Panc1 (cell line): ENCODE results near the gene MYEF2.

Source experiments
- CTCF ChIP-seq: fragments of 450-650 bp; IDR thresholded peaks from 2 replicates; pipeline ENCODE4 v1.5.1; 2017; ENCODE audit warnings: mild to moderate bottlenecking
- POLR2AphosphoS5 ChIP-seq: IDR thresholded peaks from 2 replicates; pipeline ENCODE4 v1.6.1; 2012; ENCODE audit warnings: mild to moderate bottlenecking, low read depth, low read length, moderate library complexity
- REST ChIP-seq, 2 experiments: IDR thresholded peaks; 2 replicates each; pipeline ENCODE4 v1.6.1; 2011 to 2012; ENCODE audit warnings: low read depth in 2 of 2, control low read depth in 1 of 2, low read length in 1 of 2, mild to moderate bottlenecking in 1 of 2, moderate library complexity in 1 of 2; ENCODE audit not compliant: insufficient read depth in 1 of 2
- SIN3A ChIP-seq: IDR thresholded peaks from 2 replicates; pipeline ENCODE4 v1.6.1; 2012; ENCODE audit warnings: low read depth, mild to moderate bottlenecking, low read length, moderate library complexity, borderline replicate concordance; ENCODE audit not compliant: insufficient read depth
- TCF7L2 ChIP-seq: IDR thresholded peaks from 2 replicates; pipeline ENCODE4 v1.6.1; 2011; ENCODE audit warnings: mild to moderate bottlenecking, low read depth, low read length, inconsistent platforms

GRCh38 chr15:48085591-48085930, 92.5 kb downstream of the MYEF2 start:
- TF ChIP-seq TCF7L2 (no peak), CTCF (no peak), REST (IDR thresholded peaks at IDR 0.05; ENCODE audit: insufficient read depth in 1 of 2, low read depth in 2 of 2, low read length in 1 of 2) (no peak), POLR2AphosphoS5 (no peak), SIN3A (no peak)
